NCI-H1694 (cell line): ENCODE data around the gene B3GNT5.

Experiments
- DNase-seq: peaks from one replicate; lab custom pipeline; 2025; lab: John Stamatoyannopoulos, UW

Gene B3GNT5

GRCh38 chr3:183319371-183319770, 66.3 kb downstream of the B3GNT5 start:
- no peak for DNase-seq
